Sigmoid colon (tissue), 3 donors: Measurements from ENCODE around the gene COBLL1.

Source experiments
- POLR2A ChIP-seq, 2 donors: fragments of 450-650 bp; IDR thresholded peaks; one replicate each; pipeline ENCODE4 v1.6.1; 2016; ENCODE audit warnings: antibody characterized with exemption in 2 of 2, mild to moderate bottlenecking in 2 of 2, moderate library complexity in 2 of 2
- TF ChIP-seq, protein P1 (sequence below), 4 experiments: fragments of 450-650 bp in 3 of 4; fragments of 200-600 bp in 1 of 4; IDR thresholded peaks; one replicate each; pipeline ENCODE4 v1.5.1; 2016 to 2019; ENCODE audit warnings: antibody characterized with exemption in 4 of 4, mild to moderate bottlenecking in 3 of 4, moderate library complexity in 2 of 4

DNA sequence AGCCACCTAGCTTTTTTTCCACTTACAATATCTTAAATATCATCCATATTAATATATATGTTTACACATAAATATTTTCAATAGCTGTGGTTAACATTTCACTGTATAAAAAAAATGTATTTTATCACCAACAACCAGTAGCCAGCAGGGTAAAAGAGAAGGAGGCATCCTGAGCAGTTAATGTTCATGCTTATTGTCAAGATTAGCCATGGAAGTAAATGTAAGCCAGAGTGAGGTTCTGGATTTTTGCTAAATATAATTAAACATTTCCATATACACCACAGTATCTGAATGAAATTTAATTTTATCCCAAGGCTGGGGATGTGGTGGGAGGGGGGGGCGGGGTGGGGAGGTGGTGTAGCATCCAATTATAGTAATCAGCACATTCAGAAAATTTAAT, 140.1 kb downstream of the COBLL1 start:
- TF ChIP-seq, protein P1, sequence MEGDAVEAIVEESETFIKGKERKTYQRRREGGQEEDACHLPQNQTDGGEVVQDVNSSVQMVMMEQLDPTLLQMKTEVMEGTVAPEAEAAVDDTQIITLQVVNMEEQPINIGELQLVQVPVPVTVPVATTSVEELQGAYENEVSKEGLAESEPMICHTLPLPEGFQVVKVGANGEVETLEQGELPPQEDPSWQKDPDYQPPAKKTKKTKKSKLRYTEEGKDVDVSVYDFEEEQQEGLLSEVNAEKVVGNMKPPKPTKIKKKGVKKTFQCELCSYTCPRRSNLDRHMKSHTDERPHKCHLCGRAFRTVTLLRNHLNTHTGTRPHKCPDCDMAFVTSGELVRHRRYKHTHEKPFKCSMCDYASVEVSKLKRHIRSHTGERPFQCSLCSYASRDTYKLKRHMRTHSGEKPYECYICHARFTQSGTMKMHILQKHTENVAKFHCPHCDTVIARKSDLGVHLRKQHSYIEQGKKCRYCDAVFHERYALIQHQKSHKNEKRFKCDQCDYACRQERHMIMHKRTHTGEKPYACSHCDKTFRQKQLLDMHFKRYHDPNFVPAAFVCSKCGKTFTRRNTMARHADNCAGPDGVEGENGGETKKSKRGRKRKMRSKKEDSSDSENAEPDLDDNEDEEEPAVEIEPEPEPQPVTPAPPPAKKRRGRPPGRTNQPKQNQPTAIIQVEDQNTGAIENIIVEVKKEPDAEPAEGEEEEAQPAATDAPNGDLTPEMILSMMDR (IDR thresholded peaks at IDR 0.05) = no peak
- no peak for TF ChIP-seq POLR2A (IDR thresholded peaks at IDR 0.05)
